Fibroblast of lung (primary cell): ENCODE data around the gene GM2A. TPM values are rescaled to one million over a fixed set of nuclear protein-coding genes. Genes with fewer than 3 reads are reported as not detected.

ENCODE experiments used
- DNase-seq, 2 donors: peaks; one replicate each; pipeline versions ENCODE4 v3.0.0 to v3.0.0-alpha.2; 2010; ENCODE audit warnings: low read depth in 2 of 2
- H2AFZ ChIP-seq: 2 replicates; pipeline ENCODE4 v1.5.1; 2012; ENCODE audit warnings: low read length, control low read depth, inconsistent platforms
- H3K27ac ChIP-seq: 2 replicates; pipeline ENCODE4 v1.5.1; 2011; ENCODE audit warnings: low read length, control low read depth; ENCODE audit not compliant: insufficient read depth
- H3K27me3 ChIP-seq: 2 replicates; pipeline ENCODE4 v1.5.1; 2011; ENCODE audit warnings: mild to moderate bottlenecking, low read length; ENCODE audit not compliant: control insufficient read depth, insufficient read depth
- H3K36me3 ChIP-seq: 2 replicates; pipeline ENCODE4 v1.5.1; 2011; ENCODE audit warnings: low read length; ENCODE audit not compliant: control insufficient read depth, insufficient read depth
- H3K4me1 ChIP-seq: 2 replicates; pipeline ENCODE4 v1.5.1; 2011; ENCODE audit warnings: low read length; ENCODE audit not compliant: control insufficient read depth, insufficient read depth; ENCODE audit errors: extremely low read depth
- H3K4me2 ChIP-seq: 2 replicates; pipeline ENCODE4 v1.5.1; 2011; ENCODE audit warnings: low read length, control low read depth; ENCODE audit not compliant: insufficient read depth; ENCODE audit errors: extremely low read depth
- H3K4me3 ChIP-seq, 4 experiments: fragments of 200-600 bp in 1 of 4; sonication (generic) in 1 of 4; replicated peaks in 1 of 4; 2 replicates each; pipeline ENCODE4 v1.5.1; 2011 to 2016; ENCODE audit warnings: low read length in 4 of 4, low read depth in 3 of 4, mild to moderate bottlenecking in 3 of 4, control low read depth in 2 of 4, inconsistent platforms in 1 of 4, mixed read lengths in 1 of 4; ENCODE audit not compliant: insufficient read depth in 1 of 4; ENCODE audit errors: control extremely low read depth in 1 of 4
- H3K79me2 ChIP-seq: 2 replicates; pipeline ENCODE4 v1.5.1; 2012; ENCODE audit warnings: mild to moderate bottlenecking, low read length, inconsistent platforms; ENCODE audit not compliant: control insufficient read depth, insufficient read depth
- H3K9ac ChIP-seq: 2 replicates; pipeline ENCODE4 v1.5.1; 2011; ENCODE audit warnings: mild to moderate bottlenecking, low read length, control low read depth; ENCODE audit not compliant: insufficient read depth
- H3K9me3 ChIP-seq: 2 replicates; pipeline ENCODE4 v1.5.1; 2012; ENCODE audit warnings: low read depth, low read length; ENCODE audit not compliant: control insufficient read depth, insufficient read depth
- H4K20me1 ChIP-seq: 2 replicates; pipeline ENCODE4 v1.5.1; 2011; ENCODE audit warnings: low read length; ENCODE audit not compliant: control insufficient read depth, insufficient read depth; ENCODE audit errors: extremely low read depth
- CTCF ChIP-seq, 2 donors: IDR thresholded peaks in 1 of 2; conservative IDR thresholded peaks in 1 of 2; 1 replicate in 1 of 2; 2 replicates in 1 of 2; pipeline ENCODE4 v1.5.1; 2011 to 2012; ENCODE audit warnings: low read length in 2 of 2, control low read depth in 1 of 2, inconsistent platforms in 1 of 2, low read depth in 1 of 2, mild to moderate bottlenecking in 1 of 2
- EZH2 ChIP-seq: IDR thresholded peaks from 2 replicates; pipeline ENCODE4 v1.5.1; 2012; ENCODE audit warnings: low read length, control low read depth, mild to moderate bottlenecking; ENCODE audit errors: missing control alignments
- polyA plus RNA-seq, 2 donors: library from polyadenylated mRNA; depleted of rRNA in 1 of 2; stranded (reverse) in 1 of 2; unstranded in 1 of 2; fragments of >200 nt; gene quantifications; 2 replicates each; pipeline ENCODE4 v1.2.1, GENCODE V29; 2011 to 2012; ENCODE audit warnings: missing spikeins in 1 of 2
- total RNA-seq: library from RNA; depleted of rRNA; stranded (reverse); fragments of >200 nt; gene quantifications from 2 replicates; pipeline ENCODE4 v1.2.1, GENCODE V29; 2014

The GM2A gene
- total and polyA plus RNA-seq, 2 donors (not counting 1 experiment from before 2014, with no cell fraction given) = 11.9 to 28.2 TPM

GRCh38 chr5:151278845-151279244 is 25.9 kb downstream of the GM2A start:
- peaks cover 2% of the 10 kb centered on the region for H3K27me3 ChIP-seq
- H4K20me1 ChIP-seq = no peaks in the 10 kb centered on the region
- TF ChIP-seq EZH2 = no peak
- TF ChIP-seq CTCF (conservative IDR thresholded peaks at IDR 0.05 in 1 of 2, IDR thresholded peaks at IDR 0.05 in 1 of 2; ENCODE audit: low read depth in 1 of 2, low read length in 2 of 2) = no peak
- no peak overlapping the region for H2AFZ ChIP-seq
- no peak overlapping the region for H3K4me3 ChIP-seq
- H3K9me3 ChIP-seq = no peaks in the 10 kb centered on the region
- H3K27ac ChIP-seq = no peak overlapping the region
- no peak overlapping the region for H3K4me2 ChIP-seq
- no peaks in the 10 kb centered on the region for H3K36me3 ChIP-seq
- no peaks in the 10 kb centered on the region for H3K4me1 ChIP-seq
- H3K9ac ChIP-seq = no peak overlapping the region
- H3K79me2 ChIP-seq = no peaks in the 10 kb centered on the region
- DNase-seq = no peak

- no peak overlapping the region for H3K27ac ChIP-seq
- H3K79me2 ChIP-seq = no peaks in the 10 kb centered on the region
- no peak overlapping the region for H3K4me3 ChIP-seq
- H3K4me2 ChIP-seq = no peak overlapping the region
- peaks cover 3% of the 10 kb centered on the region for H3K27me3 ChIP-seq
- no peak overlapping the region for H3K9ac ChIP-seq
- H3K36me3 ChIP-seq = no peaks in the 10 kb centered on the region
- no peak for DNase-seq
- no peak overlapping the region for H2AFZ ChIP-seq
- no peak for TF ChIP-seq EZH2
- no peak for TF ChIP-seq CTCF (conservative IDR thresholded peaks at IDR 0.05 in 1 of 2, IDR thresholded peaks at IDR 0.05 in 1 of 2; ENCODE audit: low read depth in 1 of 2, low read length in 2 of 2)
- H3K4me1 ChIP-seq = no peaks in the 10 kb centered on the region
- no peaks in the 10 kb centered on the region for H3K9me3 ChIP-seq
- no peaks in the 10 kb centered on the region for H4K20me1 ChIP-seq
These were observed 27.5 kb downstream of the GM2A start for GRCh38 chr5:151280443-151280842.

- H2AFZ ChIP-seq = no peak overlapping the region
- H3K79me2 ChIP-seq = no peaks in the 10 kb centered on the region
- H3K4me3 ChIP-seq = no peak overlapping the region
- no peak for DNase-seq
- H3K9me3 ChIP-seq = no peaks in the 10 kb centered on the region
- no peak overlapping the region for H3K4me2 ChIP-seq
- H3K27ac ChIP-seq = no peak overlapping the region
- no peaks in the 10 kb centered on the region for H3K36me3 ChIP-seq
- TF ChIP-seq EZH2 = no peak
- no peak for TF ChIP-seq CTCF (conservative IDR thresholded peaks at IDR 0.05 in 1 of 2, IDR thresholded peaks at IDR 0.05 in 1 of 2; ENCODE audit: low read depth in 1 of 2, low read length in 2 of 2)
- no peaks in the 10 kb centered on the region for H3K4me1 ChIP-seq
- H3K27me3 ChIP-seq = peaks cover 3% of the 10 kb centered on the region
- H4K20me1 ChIP-seq = no peaks in the 10 kb centered on the region
- no peak overlapping the region for H3K9ac ChIP-seq
These were observed 28.1 kb downstream of the GM2A start for GRCh38 chr5:151281001-151281639.
